GOT3 (cell line): ENCODE measurements around the gene CCDC18.
"Not testable (repeated sequence)": the region's sequence is repeated elsewhere in the genome, so short reads cannot be mapped to it uniquely, and the experiment has no call there.

Source experiments
- DNase-seq: peaks from one replicate; lab custom pipeline; 2025; ENCODE audit warnings: mixed read lengths; lab: John Stamatoyannopoulos, UW

CCDC18 gene

GRCh38 chr1:93243233-93243632 is 62.7 kb downstream of the CCDC18 start:
- not testable (repeated sequence) for DNase-seq

DNA sequence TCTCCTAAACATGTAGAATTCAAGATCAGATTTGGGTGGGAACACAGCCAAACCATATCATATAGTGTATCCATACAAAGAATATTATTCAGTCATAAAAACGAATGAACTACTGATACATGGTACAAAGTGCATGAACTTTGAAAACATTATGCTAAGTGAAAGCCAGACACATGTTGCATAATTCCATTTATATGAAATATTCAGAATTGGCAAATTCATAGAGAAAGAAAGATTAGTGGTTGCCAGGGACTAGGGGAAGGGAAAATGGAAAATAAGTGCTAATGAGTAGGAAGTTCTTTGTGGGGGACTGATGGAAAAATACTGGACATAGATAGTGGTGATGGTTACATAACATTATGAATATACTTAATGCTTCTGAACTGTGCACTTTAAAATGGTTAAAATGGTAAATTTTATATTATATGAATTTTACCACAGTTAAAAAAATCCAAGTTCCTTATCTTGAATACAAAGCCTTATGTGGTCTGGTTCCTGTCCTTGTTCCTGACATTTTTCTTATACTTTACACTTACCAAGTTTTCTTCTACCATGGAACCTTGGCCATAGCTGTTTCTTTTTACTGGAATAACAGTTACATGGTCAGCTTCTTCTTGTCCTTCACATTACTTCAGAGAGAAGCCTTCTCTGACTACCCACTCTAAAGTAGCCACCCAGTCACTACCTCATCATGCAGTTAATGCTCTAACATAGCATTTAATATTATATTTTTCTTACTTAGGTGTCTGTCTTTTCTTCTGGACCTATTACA is 64.0 kb downstream of the CCDC18 start:
- DNase-seq = no peak

GRCh38 chr1:93251966-93252365 is 71.4 kb downstream of the CCDC18 start:
- no peak for DNase-seq

DNA sequence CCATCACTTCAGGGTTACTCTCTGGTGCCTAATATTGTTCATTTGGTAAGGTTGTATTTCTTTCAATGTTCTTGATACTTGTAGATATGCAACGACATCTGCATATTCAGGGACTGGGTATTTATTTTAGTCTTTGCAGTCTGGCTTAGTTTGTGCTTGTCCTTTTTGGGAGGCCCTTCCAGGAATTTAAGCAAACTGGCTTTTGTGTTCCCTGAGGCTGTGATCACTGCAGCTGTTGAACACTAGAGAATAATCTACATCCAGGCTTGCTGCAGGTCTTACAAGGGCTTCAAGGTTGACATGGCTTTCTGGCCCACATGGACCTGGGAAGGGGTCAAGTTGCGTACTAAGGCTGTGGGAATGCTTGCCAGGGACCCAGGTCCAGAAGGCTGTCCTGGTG is 72.1 kb downstream of the CCDC18 start:
- no peak for DNase-seq

- DNase-seq = no peak
Observed at GRCh38 chr1:93253516-93253915, 73.0 kb downstream of the CCDC18 start.

DNA sequence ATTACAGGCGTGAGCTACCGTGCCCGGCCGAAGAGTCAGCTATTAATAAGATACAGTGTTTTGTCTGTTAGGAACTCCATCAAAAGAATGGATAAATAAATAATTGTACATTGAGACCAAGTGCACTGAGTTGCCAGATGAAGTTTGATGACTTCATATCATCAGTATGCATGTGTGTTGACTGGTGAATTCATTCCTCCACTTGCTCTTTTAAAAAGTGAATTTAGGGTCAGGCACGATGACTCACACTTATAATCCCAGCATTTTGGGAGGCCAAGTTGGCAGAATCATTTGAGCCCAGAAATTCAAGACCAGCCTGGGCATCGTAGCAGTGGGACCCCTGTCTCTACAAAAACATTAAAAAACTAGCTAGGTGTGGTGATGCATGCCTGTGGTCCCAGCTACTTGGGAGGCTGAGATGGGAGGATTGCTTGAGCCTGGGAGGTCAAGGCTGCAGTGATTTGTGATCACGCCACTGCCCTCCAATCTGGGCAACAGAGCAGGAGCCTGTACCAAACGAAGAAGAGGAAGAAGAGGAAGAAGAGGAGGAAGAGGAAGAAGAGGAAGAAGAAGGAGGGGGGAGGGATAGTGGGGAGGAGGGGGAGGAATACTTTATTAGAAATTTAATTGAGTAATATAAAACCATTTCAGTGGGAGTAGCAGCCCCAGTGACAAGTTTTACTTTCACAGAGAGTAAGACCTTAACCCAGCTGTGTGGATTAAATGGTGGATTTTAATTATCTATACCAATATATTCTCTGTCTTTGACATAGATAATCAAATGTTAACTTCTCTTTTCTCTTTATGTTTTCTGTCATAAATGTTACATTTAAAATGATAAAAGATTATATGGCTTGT is 74.9 kb downstream of the CCDC18 start:
- no peak for DNase-seq

- no peak for DNase-seq
Observed at GRCh38 chr1:93256433-93256832, 75.9 kb downstream of the CCDC18 start.

- no peak for DNase-seq
Observed at GRCh38 chr1:93257889-93258288, 77.4 kb downstream of the CCDC18 start.

DNA sequence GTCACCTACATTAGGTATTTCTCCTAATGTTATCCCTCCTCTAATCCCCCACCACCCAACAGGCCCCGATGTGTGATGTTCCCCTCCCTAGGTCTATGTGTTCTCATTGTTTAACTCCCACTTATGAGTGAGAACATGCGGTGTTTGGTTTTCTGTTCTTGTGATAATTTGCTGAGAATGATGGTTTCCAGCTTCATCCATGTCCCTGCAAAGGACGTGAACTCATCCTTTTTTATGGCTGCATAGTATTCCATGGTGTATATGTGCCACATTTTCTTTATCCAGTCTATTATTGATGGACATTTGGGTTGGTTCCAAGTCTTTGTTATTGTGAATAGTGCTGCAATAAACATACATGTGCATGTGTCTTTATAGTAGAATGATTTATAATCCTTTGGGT is 80.2 kb downstream of the CCDC18 start:
- not testable (repeated sequence) for DNase-seq

DNA sequence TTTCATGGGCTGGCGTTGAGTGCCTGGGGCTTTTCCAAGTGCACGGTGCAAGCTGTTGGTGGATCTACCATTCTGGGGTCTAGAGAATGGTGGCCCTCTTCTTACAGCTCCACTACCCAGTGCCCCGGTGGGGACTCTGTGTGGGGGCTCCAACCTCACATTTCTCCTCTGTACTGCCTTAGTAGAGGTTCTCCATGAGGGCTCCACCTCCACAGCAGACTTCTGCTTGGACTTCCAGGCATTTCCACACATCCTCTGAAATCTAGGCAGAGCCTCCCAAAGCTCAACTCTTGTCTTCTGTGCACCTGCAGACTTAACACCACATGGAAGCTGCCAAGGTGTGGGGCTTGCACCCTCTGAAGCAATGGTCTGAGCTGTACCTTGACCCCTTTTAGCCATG is 82.1 kb downstream of the CCDC18 start:
- DNase-seq = no peak

DNA sequence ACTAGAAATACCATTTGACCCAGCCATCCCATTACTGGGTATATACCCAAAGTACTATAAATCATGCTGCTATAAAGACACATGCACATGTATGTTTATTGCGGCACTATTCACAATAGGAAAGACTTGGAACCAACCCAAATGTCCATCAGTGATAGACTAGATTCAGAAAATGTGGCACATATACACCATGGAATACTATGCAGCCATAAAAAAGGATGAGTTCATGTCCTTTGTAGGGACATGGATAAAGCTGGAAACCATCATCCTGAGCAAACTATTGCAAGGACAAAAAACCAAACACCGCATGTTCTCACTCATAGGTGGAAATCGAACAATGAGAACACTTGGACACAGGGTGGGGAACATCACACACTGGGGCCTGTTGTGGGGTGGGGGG is 88.4 kb downstream of the CCDC18 start:
- not testable (repeated sequence) for DNase-seq

DNA sequence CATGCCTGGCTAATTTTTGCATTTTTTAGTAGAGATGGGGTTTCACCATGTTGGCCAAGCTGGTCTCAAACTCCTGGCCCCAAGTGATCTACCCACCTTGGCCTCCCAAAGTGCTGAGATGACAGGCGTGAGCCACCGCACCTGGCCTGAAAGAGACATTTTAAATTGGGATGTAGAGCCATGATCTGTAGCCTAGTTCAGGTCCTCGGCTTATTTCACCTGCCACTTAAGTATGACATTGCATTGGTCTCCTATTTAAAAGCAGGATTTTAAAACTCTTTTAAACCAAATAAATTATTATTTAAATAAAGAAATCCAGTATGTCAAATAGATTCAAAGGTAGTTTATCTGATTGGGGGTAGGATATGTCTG is 94.7 kb downstream of the CCDC18 start:
- not testable (repeated sequence) for DNase-seq

DNA sequence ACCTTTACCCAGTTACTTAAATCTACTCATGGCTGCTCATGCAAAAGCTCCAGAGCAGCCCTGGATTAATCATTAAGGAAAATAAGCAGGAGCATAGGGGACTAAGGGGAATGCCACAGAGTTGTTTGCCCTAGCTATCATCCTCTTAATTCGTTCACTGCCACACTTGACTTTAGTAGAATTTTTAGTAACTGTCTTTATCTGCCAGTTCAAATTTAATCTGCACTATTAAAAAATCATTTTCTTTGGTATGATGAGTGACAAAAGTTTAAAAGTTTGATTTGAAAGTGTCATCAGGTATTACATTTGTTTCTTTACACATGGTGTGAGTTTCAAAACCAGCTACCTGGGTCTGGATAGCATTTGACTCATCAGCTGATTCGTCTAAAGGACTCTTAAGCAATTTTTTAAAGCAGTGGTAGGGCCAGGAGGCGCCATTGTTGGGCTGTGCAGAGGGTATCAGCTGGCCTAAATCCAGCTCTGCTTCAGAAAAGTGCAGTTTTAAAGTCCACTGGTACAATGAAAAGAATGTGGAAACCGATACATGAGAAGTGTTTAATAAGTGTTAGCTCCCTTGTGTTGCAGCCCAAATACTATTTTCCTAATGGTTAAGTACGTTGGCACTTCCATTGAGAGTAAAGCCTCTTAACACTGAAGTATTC is 95.2 kb downstream of the CCDC18 start:
- no peak for DNase-seq

GRCh38 chr1:93277530-93277929 is 97.0 kb downstream of the CCDC18 start:
- not testable (repeated sequence) for DNase-seq

DNA sequence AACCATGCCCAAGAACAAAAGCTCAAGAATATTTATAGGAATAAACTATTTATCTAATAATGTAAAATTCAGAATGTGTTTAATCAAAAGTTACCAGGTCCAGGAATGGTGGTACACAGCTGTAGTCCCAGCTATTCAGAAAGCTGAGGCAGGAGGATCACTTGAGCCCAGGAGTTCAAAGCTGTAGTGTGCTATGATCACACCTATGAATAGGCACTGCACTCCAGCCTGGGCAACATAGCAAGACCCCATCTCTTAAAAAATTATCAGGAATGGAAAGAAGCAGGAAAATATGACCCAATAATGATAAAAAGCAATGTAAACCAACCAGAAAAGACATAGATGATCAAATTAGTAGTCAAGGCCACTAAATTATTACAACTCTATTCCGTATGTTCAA is 103.0 kb downstream of the CCDC18 start:
- DNase-seq = no peak

- no peak for DNase-seq
Observed at GRCh38 chr1:93288558-93288957, 108.0 kb downstream of the CCDC18 start.

GRCh38 chr1:93296555-93297154 is 116.1 kb downstream of the CCDC18 start:
- DNase-seq = no peak

DNA sequence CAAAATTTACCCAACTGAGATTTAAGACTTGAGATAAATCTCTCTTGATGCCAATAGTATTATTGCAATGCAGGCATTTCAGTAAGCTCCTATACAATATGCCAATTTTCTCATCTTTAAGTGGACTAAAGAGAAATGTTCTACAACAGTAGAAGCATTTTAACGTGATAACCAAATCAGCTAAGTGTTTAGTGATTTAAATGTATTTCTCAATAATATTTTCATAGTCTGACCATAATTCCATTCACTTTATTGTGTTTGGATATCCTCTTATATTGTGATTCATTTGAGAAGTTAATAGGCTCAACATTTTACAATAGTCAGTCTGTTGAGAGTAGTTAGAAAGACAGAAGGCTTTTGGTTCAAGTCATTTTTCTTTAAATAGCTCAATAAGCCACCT is 120.6 kb downstream of the CCDC18 start:
- no peak for DNase-seq

DNA sequence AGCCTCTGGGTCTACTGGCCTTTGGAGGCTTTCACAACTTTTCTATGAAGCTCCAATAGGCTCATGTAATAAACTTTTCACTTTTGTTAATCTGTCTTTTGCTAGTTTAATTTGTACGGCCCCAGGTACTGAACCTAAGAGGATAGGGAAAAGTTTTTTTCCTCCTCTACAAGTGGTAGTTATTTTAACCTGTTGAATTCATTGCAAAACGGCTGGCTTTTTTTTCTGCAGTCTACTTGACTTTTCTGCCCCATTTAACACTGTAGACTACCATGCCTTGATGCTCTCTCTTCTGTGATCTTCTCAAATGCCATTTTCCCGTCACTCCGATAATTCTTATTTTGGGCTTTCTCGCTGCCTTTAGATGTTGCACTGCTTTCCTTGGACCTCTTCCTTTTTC is 121.6 kb downstream of the CCDC18 start:
- DNase-seq = no peak

- no peak for DNase-seq
Observed at GRCh38 chr1:93304716-93305138, 124.2 kb downstream of the CCDC18 start.

DNA sequence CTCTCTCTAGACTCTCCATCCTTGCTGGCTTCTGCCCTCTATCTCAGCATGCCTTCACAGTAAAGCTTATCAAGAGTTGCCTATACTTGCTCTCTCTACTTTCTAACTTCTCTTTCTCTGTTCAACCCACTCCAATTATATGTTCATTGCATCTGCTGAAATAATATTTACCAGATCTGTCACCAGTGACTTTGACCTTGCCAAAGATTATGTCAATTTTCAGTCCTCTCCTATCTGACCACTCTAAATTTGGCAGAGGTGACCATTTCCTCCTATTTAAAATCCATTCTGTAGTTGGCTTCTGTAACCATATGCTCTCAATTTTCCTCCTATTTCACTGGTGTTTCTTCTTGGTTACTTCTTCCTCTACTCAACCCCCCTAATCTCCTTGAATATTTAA is 126.4 kb downstream of the CCDC18 start:
- no peak for DNase-seq

GRCh38 chr1:93313026-93313425 is 132.5 kb downstream of the CCDC18 start:
- no peak for DNase-seq
